ENCODE results near the gene RNF39.
"Not testable (repeated sequence)": the region's sequence is repeated elsewhere in the genome, so short reads cannot be mapped to it uniquely, and the experiment has no call there.

Gene RNF39

GRCh38 chr6:30075094-30075789 lies at the start of gene RNF39:
TSS of gene RNF39 (minus strand) at chr6:30075769. CDS start at chr6:30075585, 184 bp downstream.
- peak; percentile 24 for DNase-seq

GRCh38 chr6:30122515-30122914 lies 46.9 kb upstream of the RNF39 start:
- DNase-seq = no peak

GRCh38 chr6:30121446-30122366 lies 46.1 kb upstream of the RNF39 start:
- no peak for DNase-seq

GRCh38 chr6:30118691-30119090 lies 43.1 kb upstream of the RNF39 start:
- not testable (repeated sequence) for DNase-seq

- no peak for DNase-seq
Measured at GRCh38 chr6:30116724-30117123, 41.2 kb upstream of the RNF39 start.

- DNase-seq = no peak
Measured at GRCh38 chr6:30113841-30114240, 38.3 kb upstream of the RNF39 start.

GRCh38 chr6:30113003-30113759 lies 37.6 kb upstream of the RNF39 start, which contains the start of gene TRIM31:
TSS of gene TRIM31 (minus strand) at chr6:30113090. CDS start at chr6:30112805, 285 bp downstream.
- DNase-seq = no peak

GRCh38 chr6:30112402-30112994 lies 36.9 kb upstream of the RNF39 start:
- no peak for DNase-seq

GRCh38 chr6:30111266-30111856 lies 35.8 kb upstream of the RNF39 start:
- DNase-seq = no peak

GRCh38 chr6:30104661-30105060 lies 29.1 kb upstream of the RNF39 start:
- DNase-seq = no peak

- DNase-seq = no peak
Measured at GRCh38 chr6:30103872-30104179, 28.3 kb upstream of the RNF39 start.

- DNase-seq = peak; percentile 87
Measured at GRCh38 chr6:30102970-30103871, 27.7 kb upstream of the RNF39 start.

GRCh38 chr6:30102414-30102969 lies 26.9 kb upstream of the RNF39 start:
- peak; percentile 12 for DNase-seq

GRCh38 chr6:30101444-30102413 lies 26.2 kb upstream of the RNF39 start:
- peak; percentile 77 for DNase-seq

GRCh38 chr6:30100585-30101443 lies 25.2 kb upstream of the RNF39 start:
- peak; percentile 28 for DNase-seq

GRCh38 chr6:30100154-30100553 lies 24.6 kb upstream of the RNF39 start:
- no peak for DNase-seq

GRCh38 chr6:30097902-30098768 lies 22.6 kb upstream of the RNF39 start:
- peak; percentile 24 for DNase-seq

- no peak for DNase-seq
Measured at GRCh38 chr6:30096829-30097228, 21.3 kb upstream of the RNF39 start.
